ENCODE measurements around the gene GALNT3. TPM values are rescaled to one million over a fixed set of nuclear protein-coding genes. Genes with fewer than 3 reads are reported as not detected.

Gene GALNT3
- polyA plus RNA-seq, 4 donors: 13.8 to 17.0 (median 14.8) TPM

DNA sequence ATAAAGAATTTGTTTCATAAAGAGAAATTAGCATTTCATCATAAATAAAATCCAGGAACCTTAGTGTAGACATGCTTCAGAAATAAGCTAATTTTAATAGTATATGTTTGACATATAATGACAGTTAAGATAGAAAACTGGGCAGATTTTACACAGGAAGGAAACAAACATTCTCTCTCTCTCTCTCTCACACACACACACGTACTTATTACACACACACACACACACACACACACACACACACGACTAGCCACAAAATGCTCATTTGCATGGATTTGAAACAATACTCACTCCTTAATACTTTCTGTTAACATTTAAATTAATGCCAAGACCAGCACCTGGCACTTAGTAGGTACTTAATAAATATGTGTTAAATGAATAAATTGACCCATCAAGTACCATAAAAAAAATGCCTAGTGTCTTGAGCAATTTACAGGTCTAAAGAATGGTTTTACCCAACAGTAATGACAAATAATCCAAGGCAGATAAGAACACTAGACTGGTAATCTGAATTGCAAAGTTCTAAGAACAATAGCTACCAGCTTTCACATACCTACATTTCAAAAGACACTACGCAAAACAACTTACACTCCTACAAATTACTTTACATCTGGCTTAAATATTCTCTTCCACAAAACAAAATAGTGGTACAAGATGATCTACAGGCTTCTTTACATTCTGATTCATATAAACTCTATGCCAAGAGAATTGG, 2.9 kb upstream of the GALNT3 start:
- no peak for DNase-seq (ENCODE audit: low read depth in 4 of 4, low spot score in 2 of 4)

DNA sequence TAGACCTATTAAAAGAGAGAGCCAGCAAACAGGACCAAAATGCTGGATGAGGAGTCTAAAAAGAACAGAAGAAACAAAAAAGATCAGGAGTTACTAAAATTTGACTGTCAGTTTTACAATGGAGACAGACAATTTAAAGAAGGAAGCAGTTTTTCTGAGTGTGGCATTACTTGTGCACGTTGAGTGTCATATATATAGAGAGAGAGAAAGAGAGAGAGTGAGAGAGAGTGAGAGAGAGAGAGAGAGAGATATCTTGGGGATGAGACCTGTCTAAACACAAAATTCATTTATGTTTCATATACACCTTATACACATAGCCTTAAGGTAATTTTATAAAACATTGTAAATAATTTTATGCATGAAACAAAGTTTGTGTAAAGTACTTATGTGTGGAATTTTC, 2.1 kb upstream of the GALNT3 start:
- DNase-seq (ENCODE audit: low read depth in 4 of 4, low spot score in 2 of 4): no peak

DNA sequence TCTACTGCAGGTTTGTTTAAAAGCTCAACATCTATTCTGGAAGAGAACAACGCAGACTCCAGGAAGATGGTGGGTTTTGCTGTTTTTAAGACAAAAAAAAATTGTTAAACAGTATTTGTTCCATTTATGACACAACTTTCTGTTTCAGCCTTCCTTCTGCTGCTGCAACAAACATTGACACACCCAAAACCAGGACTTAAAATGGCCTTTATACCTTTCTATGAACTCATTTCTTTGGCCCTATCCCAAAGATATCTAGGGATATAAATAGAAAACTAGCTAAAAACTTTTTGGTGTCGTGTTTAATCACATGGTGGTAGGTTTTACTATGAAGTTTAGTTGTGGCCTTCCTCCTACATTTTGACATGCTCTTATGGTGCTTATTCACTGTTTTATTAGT, 964 bp upstream of the GALNT3 start:
- DNase-seq (ENCODE audit: low read depth in 4 of 4, low spot score in 2 of 4): no peak

DNA sequence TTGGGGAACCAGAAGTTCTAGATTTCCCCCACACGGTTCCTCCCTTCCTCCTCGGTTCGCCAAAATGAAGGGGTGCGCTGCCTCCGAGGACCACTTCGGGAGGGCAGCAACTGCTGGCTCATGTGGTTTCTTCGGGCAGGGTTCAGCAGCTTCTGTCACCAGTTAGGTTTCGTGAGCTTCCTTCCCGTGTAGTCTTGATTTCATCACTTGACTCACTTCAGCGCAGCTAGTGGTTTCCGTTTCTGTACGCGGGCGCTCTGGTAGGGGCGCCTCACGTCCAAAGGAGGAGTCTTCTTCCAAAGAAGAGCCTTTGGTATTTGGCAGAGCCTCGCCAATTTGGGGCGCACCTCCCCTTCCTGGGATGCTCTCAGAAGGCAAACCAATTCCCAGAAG, 485 bp upstream of the GALNT3 start:
- peak in 1 of 4 donors; percentile 26 for DNase-seq (ENCODE audit: low read depth in 4 of 4, low spot score in 2 of 4)

DNA sequence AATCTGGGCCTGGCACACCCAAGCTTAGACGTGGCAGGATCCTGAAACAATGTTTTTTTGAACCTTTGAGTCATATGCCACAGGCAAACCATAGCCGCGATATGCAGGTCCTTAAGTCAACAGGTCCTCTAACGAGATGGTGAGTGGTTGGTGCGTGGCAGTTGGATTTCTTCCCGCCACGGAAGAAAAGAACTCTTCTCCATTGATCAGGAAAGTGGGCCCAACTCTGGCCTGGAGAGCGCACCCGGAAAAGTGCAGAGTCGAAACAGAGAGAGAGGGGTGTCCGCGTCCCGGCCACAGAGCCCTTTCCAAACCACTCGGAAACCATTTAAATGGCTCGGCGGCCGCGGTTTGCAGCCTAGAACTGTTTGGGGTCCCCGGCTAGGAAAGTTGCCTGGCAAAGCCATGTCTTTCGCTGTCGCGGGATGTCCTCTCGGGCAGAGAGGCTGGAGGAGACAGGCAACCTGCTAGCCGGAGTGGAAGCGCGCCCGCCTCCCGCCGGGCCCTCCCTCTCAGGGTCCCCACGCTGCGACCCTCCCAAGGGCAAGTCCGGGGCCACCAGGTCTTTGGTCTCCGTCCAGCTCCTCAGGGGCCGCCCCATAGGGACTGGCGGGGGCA, 777 bp downstream of the GALNT3 start:
- peak in 1 of 4 donors; percentile 4 for DNase-seq (ENCODE audit: low read depth in 4 of 4, low spot score in 2 of 4)

DNA sequence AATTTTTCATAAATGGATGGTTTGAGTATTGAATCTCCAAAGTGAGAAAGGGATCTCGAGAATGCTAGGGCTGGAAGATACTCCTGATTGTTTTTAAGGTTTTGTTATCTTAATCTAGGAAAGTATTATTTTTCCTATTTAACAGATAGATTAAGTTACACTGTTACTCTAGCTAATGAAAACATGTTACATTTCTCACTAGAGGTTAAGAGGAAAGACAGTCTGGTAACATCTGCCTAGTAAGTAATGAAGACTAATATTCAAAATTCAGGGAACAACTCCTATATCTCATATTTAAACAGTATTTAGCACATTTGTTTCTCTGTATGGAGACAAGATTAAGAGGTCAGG, 2.0 kb downstream of the GALNT3 start:
- DNase-seq (ENCODE audit: low read depth in 4 of 4, low spot score in 2 of 4): no peak

DNA sequence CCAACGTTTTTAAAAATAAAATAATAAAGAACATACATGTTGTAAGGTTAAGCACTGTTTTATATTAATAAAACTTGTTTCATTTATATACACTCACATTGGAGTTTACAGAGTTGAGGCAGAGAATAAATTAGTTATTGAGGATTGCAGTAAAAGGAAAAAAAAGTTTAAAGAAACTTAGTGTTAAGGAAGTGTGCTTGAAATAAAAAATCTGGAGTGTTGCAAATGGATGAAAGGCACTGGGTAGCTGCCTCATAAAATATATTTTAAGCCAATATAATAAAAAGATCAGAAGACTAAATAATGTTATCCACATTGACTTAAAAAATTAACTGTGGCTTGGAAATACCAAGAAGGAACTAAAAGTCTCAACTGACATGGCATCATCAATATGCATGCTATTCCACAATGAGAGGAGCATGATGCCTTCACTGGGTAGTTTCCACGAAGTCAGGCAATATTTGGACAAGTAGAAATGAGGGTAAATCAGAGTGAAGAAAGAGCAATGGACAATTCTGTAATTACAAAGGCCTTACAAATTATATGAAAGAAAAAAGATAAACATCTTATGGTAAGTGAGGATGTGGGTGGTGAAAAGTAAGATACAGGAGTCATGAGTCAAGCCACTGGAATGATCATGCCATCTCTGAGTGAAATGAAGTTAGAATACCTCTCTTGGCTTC, 2.5 kb downstream of the GALNT3 start:
- no peak for DNase-seq (ENCODE audit: low read depth in 4 of 4, low spot score in 2 of 4)

DNA sequence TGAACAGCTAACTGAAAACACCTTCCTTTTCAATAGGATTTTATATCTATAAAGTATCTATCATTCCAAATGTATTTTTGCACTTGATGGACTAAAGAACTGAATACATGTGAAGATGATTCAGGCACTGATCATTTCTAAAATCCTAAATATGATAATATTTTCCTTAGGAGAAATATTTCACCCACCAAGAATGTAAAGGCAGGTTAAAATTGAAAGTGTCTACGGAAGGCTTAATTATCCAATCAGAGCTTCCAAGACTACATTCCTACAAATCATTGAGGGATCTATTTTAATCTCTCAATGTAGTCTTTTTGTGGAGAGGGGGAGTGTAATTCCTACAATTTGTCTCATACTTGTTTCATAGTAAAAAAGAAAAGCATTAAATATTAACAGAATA, 3.6 kb downstream of the GALNT3 start:
- DNase-seq (ENCODE audit: low read depth in 4 of 4, low spot score in 2 of 4): no peak

DNA sequence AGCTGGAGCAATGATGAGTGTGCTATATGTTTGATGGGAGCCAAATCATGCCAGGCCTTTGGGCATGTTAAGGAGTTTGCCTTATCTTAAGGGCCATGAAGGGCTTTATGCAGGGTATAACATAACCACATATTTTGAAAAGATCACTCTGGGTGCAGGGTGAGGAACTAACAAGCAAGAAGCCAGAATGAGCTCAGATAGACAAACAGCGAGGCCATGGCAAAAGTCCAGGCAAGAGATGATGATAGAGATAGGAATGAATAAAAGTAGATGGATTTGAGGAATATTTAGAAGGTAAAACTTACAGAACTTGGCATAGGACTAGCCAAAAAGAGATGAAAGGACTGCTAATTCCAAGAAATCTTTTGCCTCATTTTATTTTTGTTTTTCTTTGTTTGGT, 6.7 kb downstream of the GALNT3 start:
- no peak for DNase-seq (ENCODE audit: low read depth in 4 of 4, low spot score in 2 of 4)

DNA sequence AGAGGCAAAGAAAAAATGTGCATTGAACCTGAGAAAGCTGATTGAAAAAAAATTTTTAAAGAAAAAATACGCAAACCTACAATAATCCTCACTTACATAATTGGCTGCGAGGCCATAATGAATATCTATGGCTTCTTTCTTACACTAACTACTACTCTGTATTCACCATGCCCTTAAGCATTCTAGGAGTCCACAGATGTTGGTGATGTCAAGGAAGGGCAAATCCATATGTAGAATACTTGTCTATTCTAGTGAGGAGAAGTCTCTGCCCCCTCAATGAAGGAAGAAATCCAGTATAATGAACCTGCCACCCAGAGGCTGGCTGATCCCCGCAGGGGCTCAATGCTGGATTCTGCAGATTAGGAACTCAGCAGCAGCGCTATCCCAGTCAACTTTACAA, 14.3 kb downstream of the GALNT3 start:
- DNase-seq (ENCODE audit: low read depth in 4 of 4, low spot score in 2 of 4): no peak

DNA sequence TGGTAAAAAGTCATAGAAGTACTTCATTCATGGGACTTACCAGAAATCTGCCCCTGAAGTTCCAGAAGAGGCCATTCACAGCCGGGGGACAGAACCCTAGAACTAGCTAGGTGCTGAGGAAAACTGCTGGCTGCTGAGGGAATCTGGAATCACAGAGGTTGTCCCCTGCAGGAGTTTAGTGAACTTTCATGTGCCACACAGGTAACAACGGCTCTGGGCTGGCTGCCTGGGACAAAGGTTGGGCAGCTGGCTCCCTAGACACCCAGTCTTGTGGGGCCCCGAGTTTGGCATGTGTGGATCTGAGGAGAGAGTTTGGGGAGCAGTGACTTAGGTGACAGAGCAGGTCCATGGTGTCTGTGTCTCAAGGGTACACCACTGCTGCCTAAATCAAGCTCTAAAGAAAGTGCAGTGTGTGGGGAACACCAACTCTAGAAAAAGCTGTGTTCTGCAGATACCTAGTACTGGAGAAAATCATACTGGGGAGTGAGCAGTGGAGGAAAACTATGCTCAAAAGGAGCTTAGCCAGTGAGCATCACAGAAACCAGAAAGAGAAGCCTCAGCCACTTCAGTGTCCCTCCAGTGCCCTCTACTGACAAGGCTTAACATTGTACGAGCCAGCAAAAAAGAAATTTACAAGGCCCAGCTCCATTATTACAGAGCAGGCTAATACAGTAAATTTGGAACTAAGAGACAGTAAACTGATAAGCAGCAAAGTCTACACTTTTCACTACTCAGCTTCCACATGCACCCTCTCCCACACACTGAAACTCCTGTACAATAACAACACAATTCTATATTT, 15.2 kb downstream of the GALNT3 start:
- DNase-seq (ENCODE audit: low read depth in 4 of 4, low spot score in 2 of 4): no peak

DNA sequence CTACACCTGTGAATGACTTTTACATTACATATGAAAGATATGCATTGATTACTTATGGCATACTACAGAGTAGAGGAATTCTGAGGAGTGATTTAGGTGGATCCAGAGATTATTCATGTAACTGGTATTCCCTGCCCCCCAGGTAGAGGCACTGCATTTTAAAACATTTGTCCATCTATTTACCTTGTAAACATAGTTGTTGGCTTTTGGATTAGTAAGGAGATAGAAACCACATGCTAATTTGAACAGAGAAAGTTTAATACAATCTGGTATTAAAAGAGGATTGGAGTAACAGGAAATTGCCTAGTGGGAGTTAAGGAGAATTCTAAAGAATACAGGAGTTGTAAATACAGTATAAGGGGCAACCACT, 15.9 kb downstream of the GALNT3 start:
- DNase-seq (ENCODE audit: low read depth in 4 of 4, low spot score in 2 of 4): no peak

DNA sequence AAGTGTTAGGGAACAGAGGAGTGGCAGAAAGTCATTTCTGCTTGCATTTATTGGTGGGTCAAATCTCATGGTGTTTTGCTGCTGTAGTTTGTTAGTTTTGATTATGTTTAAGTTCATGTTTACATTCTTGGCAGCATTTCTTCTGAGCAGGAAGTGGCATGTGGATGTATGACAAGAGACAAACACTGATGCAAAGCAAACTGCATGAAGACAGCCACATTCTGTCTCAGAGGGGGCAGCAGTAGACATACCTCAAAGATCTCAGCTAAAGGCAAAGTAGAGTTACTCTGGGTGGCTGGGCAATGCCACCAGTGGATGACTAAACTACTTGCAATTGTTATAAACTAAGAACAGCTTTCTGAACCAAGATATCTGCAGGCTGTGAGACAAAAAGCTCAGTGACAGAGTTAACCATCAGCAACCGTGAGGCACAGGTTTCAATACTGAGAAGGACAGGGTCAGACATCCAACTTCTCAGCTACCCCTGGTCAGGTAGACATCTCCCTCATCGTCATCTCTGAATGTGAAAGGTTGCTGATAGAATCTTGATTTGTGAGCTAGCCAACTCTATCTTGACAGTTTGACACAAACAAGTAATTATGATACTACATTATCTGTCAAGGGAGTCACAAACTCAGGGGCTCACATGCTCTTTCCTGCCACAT, 16.4 kb downstream of the GALNT3 start:
- DNase-seq (ENCODE audit: low read depth in 4 of 4, low spot score in 2 of 4): no peak

DNA sequence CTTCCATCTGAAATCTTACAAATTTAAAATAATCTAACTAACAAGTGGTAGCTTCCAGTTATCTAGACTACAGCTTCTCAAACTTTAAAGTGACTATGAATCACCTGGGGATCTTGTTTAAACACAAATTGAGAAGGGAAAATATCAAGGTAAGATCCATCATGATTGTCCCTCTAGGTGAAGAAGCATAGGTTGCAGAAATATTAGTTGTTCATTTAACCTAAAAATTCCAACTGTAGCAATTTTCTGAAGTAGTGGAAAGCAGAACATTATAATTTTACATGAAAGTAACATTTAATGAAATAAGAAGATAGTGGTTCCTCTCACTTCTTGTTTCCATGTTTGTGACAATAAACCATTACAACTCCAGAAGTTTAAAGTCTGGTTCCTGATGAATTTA, 17.3 kb downstream of the GALNT3 start:
- DNase-seq (ENCODE audit: low read depth in 4 of 4, low spot score in 2 of 4): no peak

DNA sequence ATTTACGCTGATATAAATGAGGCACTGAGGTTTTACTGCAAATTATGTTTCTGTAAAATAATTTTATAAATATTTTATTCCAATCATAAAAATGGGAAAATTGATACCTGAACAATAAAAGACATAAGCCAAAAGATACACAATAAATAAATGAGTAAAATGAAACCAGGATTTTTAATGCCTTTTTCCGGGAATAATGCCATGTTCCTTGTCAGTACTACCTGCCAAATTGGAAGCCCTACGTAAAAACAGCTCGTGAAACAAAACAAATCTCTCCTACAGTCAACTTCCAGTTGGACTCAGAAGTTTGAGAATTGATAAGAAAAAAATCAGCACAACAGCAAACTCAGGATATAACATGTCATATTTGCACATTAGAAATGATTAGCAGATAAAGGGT, 18.0 kb downstream of the GALNT3 start:
- DNase-seq (ENCODE audit: low read depth in 4 of 4, low spot score in 2 of 4): no peak

DNA sequence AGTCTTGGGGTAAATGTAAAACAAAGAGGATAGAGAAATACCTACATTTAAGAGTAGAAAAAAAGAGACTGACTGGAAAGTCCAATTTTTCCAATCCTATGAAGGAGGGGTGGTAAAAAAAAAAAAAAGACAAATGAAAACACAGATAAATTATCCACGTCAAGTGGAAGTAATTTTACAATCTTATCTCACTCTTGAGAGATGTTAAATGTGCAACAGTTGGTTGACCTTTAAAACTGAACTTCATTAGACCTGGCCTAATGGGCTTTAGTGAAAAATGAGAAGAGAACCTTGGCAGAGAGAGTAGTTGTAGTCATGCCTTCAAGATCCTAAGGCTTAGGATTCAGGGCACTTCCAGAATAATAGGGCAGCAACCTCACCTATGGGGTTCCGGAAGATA, 20.4 kb downstream of the GALNT3 start:
- no peak for DNase-seq (ENCODE audit: low read depth in 4 of 4, low spot score in 2 of 4)

DNA sequence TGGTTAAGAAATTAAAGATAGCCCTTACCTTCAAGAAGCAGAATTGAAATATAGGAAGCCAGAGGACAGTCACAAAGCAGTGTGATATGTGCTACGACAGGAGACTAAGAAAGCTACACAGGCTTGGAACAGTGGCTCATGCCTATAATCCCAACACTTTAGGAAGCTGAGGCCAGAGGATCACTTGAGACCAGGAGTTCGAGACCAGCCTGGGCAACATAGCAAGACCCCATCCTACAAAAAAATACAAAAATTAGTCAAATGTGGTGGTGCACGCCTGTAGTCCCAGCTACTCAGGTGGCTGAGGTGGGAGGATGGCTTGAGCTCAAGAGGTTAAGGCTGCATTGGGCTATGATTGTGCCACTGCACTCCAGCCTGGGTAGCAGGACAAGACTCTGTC, 21.9 kb downstream of the GALNT3 start:
- DNase-seq (ENCODE audit: low read depth in 4 of 4, low spot score in 2 of 4): no peak

DNA sequence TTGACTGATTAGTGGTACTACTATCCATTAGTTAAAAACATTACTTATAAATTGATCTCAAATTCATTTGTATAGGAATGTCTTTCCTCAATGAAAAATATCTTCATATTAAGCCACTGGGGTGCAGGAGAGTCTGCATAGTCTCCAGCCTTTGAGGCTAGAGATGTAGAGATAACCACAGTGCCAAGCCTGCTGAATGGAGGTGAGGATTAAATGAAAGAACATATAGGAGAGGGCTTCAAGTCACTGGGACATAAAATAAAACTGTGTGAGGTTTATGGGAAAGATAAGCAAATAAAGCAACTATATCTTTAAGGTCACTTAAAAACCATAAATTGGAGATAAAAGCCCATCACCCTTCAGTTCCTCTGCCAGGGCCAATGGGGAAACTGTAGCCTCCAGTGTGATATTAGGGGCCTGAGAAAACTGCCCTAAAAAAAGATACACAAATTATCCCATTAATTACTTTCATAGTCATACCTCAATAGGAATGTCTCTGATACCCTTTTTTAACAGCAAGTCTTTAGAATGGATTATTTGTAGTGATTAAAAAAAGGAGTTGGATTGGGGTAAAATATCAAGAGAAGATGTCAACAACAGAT, 27.6 kb downstream of the GALNT3 start:
- no peak for DNase-seq (ENCODE audit: low read depth in 4 of 4, low spot score in 2 of 4)

DNA sequence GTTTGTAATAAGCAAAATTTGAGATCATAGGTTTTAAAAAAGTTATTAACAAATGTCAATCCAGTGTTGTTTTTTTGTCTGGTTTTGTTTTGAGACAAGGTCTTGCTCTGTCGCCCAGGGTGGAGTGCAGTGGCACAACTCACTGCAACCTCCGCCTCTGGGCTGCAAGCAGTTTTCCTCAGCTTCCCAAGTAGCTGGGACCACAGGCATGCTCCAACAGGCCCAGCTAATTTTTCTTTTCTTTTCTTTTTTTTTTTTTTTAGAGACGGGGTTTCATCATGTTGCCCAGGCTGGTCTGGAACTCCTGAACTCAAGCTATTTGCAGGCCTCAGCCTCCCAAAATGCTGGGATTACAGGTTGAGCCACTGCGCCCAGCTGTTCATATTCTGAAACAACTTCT, 31.3 kb downstream of the GALNT3 start:
- no peak for DNase-seq (ENCODE audit: low read depth in 4 of 4, low spot score in 2 of 4)

DNA sequence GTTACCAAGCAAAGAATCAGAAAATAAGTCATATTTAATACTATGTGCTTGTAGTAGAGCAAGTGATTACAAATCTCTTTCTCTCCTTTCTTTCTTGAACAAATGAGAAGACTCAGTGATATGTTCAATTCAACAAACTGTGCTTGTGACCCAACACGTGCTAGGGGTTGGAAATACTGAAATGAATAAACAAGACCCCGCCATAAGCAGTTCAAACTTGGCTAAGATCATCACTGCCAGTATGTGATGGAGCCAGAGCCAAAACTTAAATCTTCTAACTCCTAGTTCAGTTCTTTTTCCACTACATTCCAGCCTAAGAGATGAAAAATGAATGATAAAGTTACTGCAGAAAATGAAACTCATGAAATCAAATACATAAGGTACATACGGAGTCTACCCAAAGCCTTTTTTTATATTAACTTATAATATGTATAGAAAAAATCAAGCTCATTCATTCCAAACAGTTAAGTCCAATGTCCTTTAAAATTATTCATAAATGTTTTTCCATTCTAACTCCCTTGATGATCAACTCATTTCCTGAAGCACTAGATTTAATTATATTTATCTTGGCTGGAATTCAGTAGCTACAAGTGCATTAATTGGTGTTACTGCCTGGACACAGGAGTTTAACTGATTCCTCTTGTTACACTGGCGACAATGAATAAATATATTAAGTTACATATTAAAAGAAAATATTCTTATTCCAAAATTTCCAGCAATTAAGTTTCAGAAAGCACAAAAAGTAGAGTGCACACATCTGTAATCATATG, 36.0 kb downstream of the GALNT3 start:
- no peak for DNase-seq (ENCODE audit: low read depth in 4 of 4, low spot score in 2 of 4)
